ENCODE measurements around the gene BRSK1.
A peak's percentile ranks its signal among the peaks of the same experiment; 100 is the strongest.

The BRSK1 gene

GRCh38 chr19:55308281-55308680 lies 24.5 kb downstream of the BRSK1 start:
- H3K27me3 ChIP-seq (ENCODE audit: control insufficient read depth, insufficient read depth, low read length) = no peaks in the 10 kb centered on the region
- H3K9ac ChIP-seq (ENCODE audit: low read length) = no peak overlapping the region
- H3K4me3 ChIP-seq (ENCODE audit: low read depth, low read length) = no peak overlapping the region
- H3K9me3 ChIP-seq (ENCODE audit: control insufficient read depth, insufficient read depth, low read depth, low read length) = no peaks in the 10 kb centered on the region
- peaks cover 3% of the 10 kb centered on the region; the same call in 1 of the 2 replicates for H3K4me1 ChIP-seq (ENCODE audit: control insufficient read depth, insufficient read depth, low read length)
- H3K36me3 ChIP-seq (ENCODE audit: control insufficient read depth, insufficient read depth, low read length) = peaks cover 55% of the 10 kb centered on the region
- no peak overlapping the region for H3K27ac ChIP-seq (ENCODE audit: low read depth, low read length)

DNA sequence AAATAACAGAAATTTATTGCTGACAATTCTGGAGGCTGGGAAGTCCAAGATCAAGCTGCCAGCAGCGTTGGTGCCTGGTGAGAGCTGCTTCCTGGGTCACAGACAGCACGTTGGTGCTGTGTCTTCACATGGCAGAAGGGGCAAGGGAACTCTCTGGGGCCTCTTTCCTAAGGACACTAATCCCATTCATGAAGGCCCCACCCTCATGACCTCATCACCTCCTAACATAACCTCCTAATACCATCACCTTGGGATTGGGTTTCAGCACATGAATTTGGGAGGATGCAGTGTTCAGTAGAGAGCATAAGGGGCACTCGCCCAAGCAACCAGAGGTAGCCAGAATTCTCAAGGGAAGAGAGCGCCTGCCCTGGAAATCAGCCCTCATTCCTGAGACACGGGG lies 25.7 kb downstream of the BRSK1 start:
- H3K36me3 ChIP-seq (ENCODE audit: control insufficient read depth, insufficient read depth, low read length) = peaks cover 46% of the 10 kb centered on the region
- peaks cover 3% of the 10 kb centered on the region; the same call in 1 of the 2 replicates for H3K4me1 ChIP-seq (ENCODE audit: control insufficient read depth, insufficient read depth, low read length)
- H3K4me3 ChIP-seq (ENCODE audit: low read depth, low read length) = no peak overlapping the region
- H3K27me3 ChIP-seq (ENCODE audit: control insufficient read depth, insufficient read depth, low read length) = no peaks in the 10 kb centered on the region
- no peak overlapping the region for H3K27ac ChIP-seq (ENCODE audit: low read depth, low read length)
- H3K9me3 ChIP-seq (ENCODE audit: control insufficient read depth, insufficient read depth, low read depth, low read length) = no peaks in the 10 kb centered on the region
- no peak overlapping the region for H3K9ac ChIP-seq (ENCODE audit: low read length)

- H3K36me3 ChIP-seq (ENCODE audit: control insufficient read depth, insufficient read depth, low read length) = peaks cover 39% of the 10 kb centered on the region
These were observed 26.7 kb downstream of the BRSK1 start for GRCh38 chr19:55310498-55310897.

GRCh38 chr19:55311397-55311796 lies 27.6 kb downstream of the BRSK1 start:
- Histone ChIP-seq H3K4me1 (ENCODE audit: control insufficient read depth, insufficient read depth, low read length) (no peaks in the 10 kb centered on the region), H3K9me3 (ENCODE audit: control insufficient read depth, insufficient read depth, low read depth, low read length) (no peaks in the 10 kb centered on the region), H3K9ac (ENCODE audit: low read length) (no peak overlapping the region), H3K36me3 (ENCODE audit: control insufficient read depth, insufficient read depth, low read length) (peaks cover 30% of the 10 kb centered on the region), H3K4me3 (ENCODE audit: low read depth, low read length) (no peak overlapping the region), H3K27me3 (ENCODE audit: control insufficient read depth, insufficient read depth, low read length) (no peaks in the 10 kb centered on the region), H3K27ac (ENCODE audit: low read depth, low read length) (no peak overlapping the region)

More at GRCh38 chr19:55310498-55310897, 26.7 kb downstream of the BRSK1 start:
- H3K4me3 ChIP-seq (ENCODE audit: low read depth, low read length) = no peak overlapping the region
- H3K9me3 ChIP-seq (ENCODE audit: control insufficient read depth, insufficient read depth, low read depth, low read length) = no peaks in the 10 kb centered on the region
- H3K27me3 ChIP-seq (ENCODE audit: control insufficient read depth, insufficient read depth, low read length) = no peaks in the 10 kb centered on the region
- no peak overlapping the region for H3K9ac ChIP-seq (ENCODE audit: low read length)
- no peak overlapping the region for H3K27ac ChIP-seq (ENCODE audit: low read depth, low read length)
- no peaks in the 10 kb centered on the region for H3K4me1 ChIP-seq (ENCODE audit: control insufficient read depth, insufficient read depth, low read length)

DNA sequence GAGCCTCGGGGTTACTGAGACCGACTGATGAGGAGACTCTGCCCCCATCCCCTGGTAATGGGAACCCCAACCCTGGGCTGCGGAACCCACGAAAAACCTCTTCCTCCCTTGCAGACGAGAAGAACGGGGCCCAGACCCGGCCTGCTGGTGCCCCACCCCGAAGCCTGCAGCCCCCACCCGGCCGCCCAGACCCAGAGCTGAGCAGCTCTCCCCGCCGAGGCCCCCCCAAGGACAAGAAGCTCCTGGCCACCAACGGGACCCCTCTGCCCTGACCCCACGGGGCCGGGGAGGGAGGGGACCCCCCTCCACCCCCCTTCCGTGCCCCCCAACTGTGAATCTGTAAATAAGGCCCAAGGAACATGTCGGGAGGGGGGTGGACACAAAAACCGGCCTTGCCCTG lies 28.0 kb downstream of the BRSK1 start:
- no peaks in the 10 kb centered on the region for H3K9me3 ChIP-seq (ENCODE audit: control insufficient read depth, insufficient read depth, low read depth, low read length)
- H3K36me3 ChIP-seq (ENCODE audit: control insufficient read depth, insufficient read depth, low read length) = peaks cover 26% of the 10 kb centered on the region
- H3K9ac ChIP-seq (ENCODE audit: low read length) = no peak overlapping the region
- no peak overlapping the region for H3K4me3 ChIP-seq (ENCODE audit: low read depth, low read length)
- no peaks in the 10 kb centered on the region for H3K4me1 ChIP-seq (ENCODE audit: control insufficient read depth, insufficient read depth, low read length)
- no peak overlapping the region for H3K27ac ChIP-seq (ENCODE audit: low read depth, low read length)
- H3K27me3 ChIP-seq (ENCODE audit: control insufficient read depth, insufficient read depth, low read length) = no peaks in the 10 kb centered on the region

GRCh38 chr19:55312621-55313512 lies 29.1 kb downstream of the BRSK1 start:
- no peaks in the 10 kb centered on the region for H3K27me3 ChIP-seq (ENCODE audit: control insufficient read depth, insufficient read depth, low read length)
- no peaks in the 10 kb centered on the region for H3K9me3 ChIP-seq (ENCODE audit: control insufficient read depth, insufficient read depth, low read depth, low read length)
- H3K9ac ChIP-seq (ENCODE audit: low read length) = no peak overlapping the region
- no peaks in the 10 kb centered on the region for H3K4me1 ChIP-seq (ENCODE audit: control insufficient read depth, insufficient read depth, low read length)
- no peak overlapping the region for H3K27ac ChIP-seq (ENCODE audit: low read depth, low read length)
- H3K4me3 ChIP-seq (ENCODE audit: low read depth, low read length) = no peak overlapping the region
- H3K36me3 ChIP-seq (ENCODE audit: control insufficient read depth, insufficient read depth, low read length) = peaks cover 22% of the 10 kb centered on the region

GRCh38 chr19:55314396-55314795 lies 30.6 kb downstream of the BRSK1 start:
- Histone ChIP-seq H3K4me3 (ENCODE audit: low read depth, low read length) (no peak overlapping the region), H3K27ac (ENCODE audit: low read depth, low read length) (no peak overlapping the region)

DNA sequence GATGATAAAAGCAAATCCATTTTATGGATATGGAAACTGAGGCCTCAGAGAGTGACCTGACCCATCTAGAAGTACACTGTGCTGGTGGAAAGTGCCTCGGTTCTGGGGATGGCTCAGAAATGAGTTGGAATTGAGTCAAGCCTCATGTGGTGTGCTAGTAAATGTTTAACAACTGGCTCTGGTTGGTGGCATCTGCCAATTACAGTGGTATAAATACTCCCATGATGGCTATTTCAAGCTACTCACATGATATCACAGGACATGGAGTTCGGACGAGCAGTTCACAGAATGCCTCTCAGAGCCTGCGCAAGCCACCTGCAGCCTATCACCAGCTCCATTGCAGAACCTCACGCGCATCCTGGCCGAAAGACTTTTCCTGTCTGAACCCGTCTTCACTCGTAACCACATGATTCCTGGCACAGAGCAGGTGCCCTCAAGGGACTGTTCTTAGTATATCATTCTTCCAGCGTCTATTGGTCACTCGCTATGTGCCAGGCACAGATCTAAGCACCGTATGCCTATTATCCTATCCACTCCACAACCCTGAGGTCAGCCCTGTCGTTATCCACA lies 32.2 kb downstream of the BRSK1 start:
- H3K9me3 ChIP-seq (ENCODE audit: control insufficient read depth, insufficient read depth, low read depth, low read length) = no peaks in the 10 kb centered on the region
- H3K27ac ChIP-seq (ENCODE audit: low read depth, low read length) = no peak overlapping the region
- no peaks in the 10 kb centered on the region for H3K27me3 ChIP-seq (ENCODE audit: control insufficient read depth, insufficient read depth, low read length)
- H3K36me3 ChIP-seq (ENCODE audit: control insufficient read depth, insufficient read depth, low read length) = no peaks in the 10 kb centered on the region
- no peak overlapping the region for H3K4me3 ChIP-seq (ENCODE audit: low read depth, low read length)
- peaks cover 4% of the 10 kb centered on the region; the same call in 1 of the 2 replicates for H3K4me1 ChIP-seq (ENCODE audit: control insufficient read depth, insufficient read depth, low read length)
- H3K9ac ChIP-seq (ENCODE audit: low read length) = no peak overlapping the region

More at GRCh38 chr19:55314396-55314795, 30.6 kb downstream of the BRSK1 start:
- no peaks in the 10 kb centered on the region for H3K4me1 ChIP-seq (ENCODE audit: control insufficient read depth, insufficient read depth, low read length)
- H3K9ac ChIP-seq (ENCODE audit: low read length) = no peak overlapping the region
- no peaks in the 10 kb centered on the region for H3K27me3 ChIP-seq (ENCODE audit: control insufficient read depth, insufficient read depth, low read length)
- peaks cover 11% of the 10 kb centered on the region for H3K36me3 ChIP-seq (ENCODE audit: control insufficient read depth, insufficient read depth, low read length)
- H3K9me3 ChIP-seq (ENCODE audit: control insufficient read depth, insufficient read depth, low read depth, low read length) = no peaks in the 10 kb centered on the region

DNA sequence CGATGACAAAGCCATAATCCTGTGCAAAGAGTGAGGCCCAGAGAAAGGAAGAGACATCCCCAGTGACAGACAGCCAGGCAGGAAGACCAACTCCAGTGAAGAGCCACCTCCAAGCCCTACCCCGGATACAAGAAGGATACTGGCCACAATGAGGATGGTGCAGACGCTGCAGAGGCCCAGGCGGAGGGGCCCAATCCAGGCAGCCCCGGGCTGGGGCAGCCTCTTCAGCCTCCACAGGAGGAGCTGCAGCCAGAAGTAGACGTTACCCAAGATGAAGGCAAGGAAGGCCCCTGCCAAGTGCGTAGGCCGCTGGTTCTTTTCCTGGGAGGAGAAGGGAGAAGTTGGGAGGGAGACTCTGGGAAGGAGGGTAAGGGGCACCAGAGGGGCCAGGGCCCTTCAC lies 32.8 kb downstream of the BRSK1 start:
- Histone ChIP-seq H3K4me3 (ENCODE audit: low read depth, low read length) (no peak overlapping the region), H3K36me3 (ENCODE audit: control insufficient read depth, insufficient read depth, low read length) (no peaks in the 10 kb centered on the region), H3K9ac (ENCODE audit: low read length) (no peak overlapping the region), H3K9me3 (ENCODE audit: control insufficient read depth, insufficient read depth, low read depth, low read length) (no peaks in the 10 kb centered on the region), H3K27ac (ENCODE audit: low read depth, low read length) (no peak overlapping the region), H3K4me1 (ENCODE audit: control insufficient read depth, insufficient read depth, low read length) (peaks cover 4% of the 10 kb centered on the region; the same call in 1 of the 2 replicates), H3K27me3 (ENCODE audit: control insufficient read depth, insufficient read depth, low read length) (no peaks in the 10 kb centered on the region)

- Histone ChIP-seq H3K4me3 (ENCODE audit: low read depth, low read length) (peak overlapping the region; percentile 56), H3K9me3 (ENCODE audit: control insufficient read depth, insufficient read depth, low read depth, low read length) (no peaks in the 10 kb centered on the region), H3K36me3 (ENCODE audit: control insufficient read depth, insufficient read depth, low read length) (no peaks in the 10 kb centered on the region), H3K4me1 (ENCODE audit: control insufficient read depth, insufficient read depth, low read length) (peaks cover 4% of the 10 kb centered on the region; the same call in 1 of the 2 replicates), H3K27me3 (ENCODE audit: control insufficient read depth, insufficient read depth, low read length) (no peaks in the 10 kb centered on the region), H3K9ac (ENCODE audit: low read length) (no peak overlapping the region), H3K27ac (ENCODE audit: low read depth, low read length) (no peak overlapping the region)
These were observed 36.0 kb downstream of the BRSK1 start for GRCh38 chr19:55319785-55320184.

GRCh38 chr19:55320844-55321419 lies 37.1 kb downstream of the BRSK1 start:
- no peak overlapping the region for H3K9ac ChIP-seq (ENCODE audit: low read length)

More at GRCh38 chr19:55320844-55321419, 37.1 kb downstream of the BRSK1 start:
- no peak overlapping the region for H3K4me3 ChIP-seq (ENCODE audit: low read depth, low read length)
- H3K27ac ChIP-seq (ENCODE audit: low read depth, low read length) = no peak overlapping the region
- no peaks in the 10 kb centered on the region for H3K9me3 ChIP-seq (ENCODE audit: control insufficient read depth, insufficient read depth, low read depth, low read length)
- H3K36me3 ChIP-seq (ENCODE audit: control insufficient read depth, insufficient read depth, low read length) = no peaks in the 10 kb centered on the region
- peaks cover 4% of the 10 kb centered on the region; the same call in 1 of the 2 replicates for H3K4me1 ChIP-seq (ENCODE audit: control insufficient read depth, insufficient read depth, low read length)
- H3K27me3 ChIP-seq (ENCODE audit: control insufficient read depth, insufficient read depth, low read length) = no peaks in the 10 kb centered on the region
